ENCODE data around the gene MSI2.

MSI2 gene

DNA sequence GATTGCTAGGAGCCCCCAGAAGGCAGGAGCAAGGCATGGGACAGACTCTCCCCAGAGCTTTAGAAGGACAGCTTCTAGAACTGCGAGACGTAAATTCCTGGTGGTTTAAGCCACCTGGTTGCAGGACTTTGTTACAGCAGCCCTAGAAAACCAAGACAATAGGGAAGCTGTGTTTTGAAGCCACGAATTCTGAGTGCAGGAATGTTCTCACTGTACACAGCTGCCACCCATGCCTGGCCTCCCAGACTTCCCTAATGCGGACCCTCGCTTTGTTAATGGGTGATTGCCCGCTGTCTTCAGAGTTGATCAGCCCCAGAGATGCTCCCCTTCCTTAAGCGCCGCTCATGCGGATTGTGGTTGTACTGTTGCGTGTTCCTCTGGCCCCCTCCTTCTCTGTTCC is 177.1 kb downstream of the MSI2 start:
- Histone ChIP-seq H3K4me1 (ENCODE audit: control insufficient read depth, insufficient read depth, low read length) (no peaks in the 10 kb centered on the region), H3K9ac (ENCODE audit: low read length) (no peak overlapping the region)

DNA sequence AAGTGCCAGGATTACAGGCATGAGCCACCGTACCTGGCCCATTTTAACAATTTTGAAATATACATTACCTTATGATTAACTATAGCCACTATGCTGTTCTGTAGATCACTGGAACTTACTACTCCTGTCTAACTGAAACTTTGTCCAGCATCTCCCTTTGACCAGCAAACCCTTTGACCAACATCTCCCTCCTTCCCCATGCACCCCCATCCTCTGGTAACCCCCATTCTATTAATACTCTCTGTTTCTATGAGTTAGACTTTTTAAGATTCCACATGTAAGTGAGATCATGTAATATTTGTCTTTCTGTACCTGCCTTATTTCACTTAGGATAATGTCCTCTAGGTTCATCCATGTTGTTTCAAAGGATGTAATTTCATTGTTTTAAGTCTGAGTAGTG is 178.0 kb downstream of the MSI2 start:
- Histone ChIP-seq H3K27me3 (ENCODE audit: control insufficient read depth, insufficient read depth, low read length) (no peaks in the 10 kb centered on the region), H3K27ac (ENCODE audit: low read depth, low read length) (no peak overlapping the region), H3K4me3 (ENCODE audit: low read length) (no peak overlapping the region), H3K36me3 (ENCODE audit: control insufficient read depth, insufficient read depth, low read length) (no peaks in the 10 kb centered on the region), H3K4me1 (ENCODE audit: control insufficient read depth, insufficient read depth, low read length) (no peaks in the 10 kb centered on the region), H3K9ac (ENCODE audit: low read length) (no peak overlapping the region)

More for the DNA sequence above, 177.1 kb downstream of the MSI2 start:
- no peak overlapping the region for H3K27ac ChIP-seq (ENCODE audit: low read depth, low read length)
- no peak overlapping the region for H3K4me3 ChIP-seq (ENCODE audit: low read length)
- no peaks in the 10 kb centered on the region for H3K36me3 ChIP-seq (ENCODE audit: control insufficient read depth, insufficient read depth, low read length)
- H3K27me3 ChIP-seq (ENCODE audit: control insufficient read depth, insufficient read depth, low read length) = no peaks in the 10 kb centered on the region

- H3K27me3 ChIP-seq (ENCODE audit: control insufficient read depth, insufficient read depth, low read length) = no peaks in the 10 kb centered on the region
- H3K36me3 ChIP-seq (ENCODE audit: control insufficient read depth, insufficient read depth, low read length) = no peaks in the 10 kb centered on the region
- no peak overlapping the region for H3K27ac ChIP-seq (ENCODE audit: low read depth, low read length)
- H3K9ac ChIP-seq (ENCODE audit: low read length) = no peak overlapping the region
- no peak overlapping the region for H3K4me3 ChIP-seq (ENCODE audit: low read length)
- H3K4me1 ChIP-seq (ENCODE audit: control insufficient read depth, insufficient read depth, low read length) = peaks cover 10% of the 10 kb centered on the region
Observed at GRCh38 chr17:57436565-57436964, 180.2 kb downstream of the MSI2 start.

- Histone ChIP-seq H3K27ac (ENCODE audit: low read depth, low read length) (no peak overlapping the region), H3K9ac (ENCODE audit: low read length) (no peak overlapping the region), H3K4me3 (ENCODE audit: low read length) (no peak overlapping the region), H3K36me3 (ENCODE audit: control insufficient read depth, insufficient read depth, low read length) (no peaks in the 10 kb centered on the region), H3K4me1 (ENCODE audit: control insufficient read depth, insufficient read depth, low read length) (peaks cover 10% of the 10 kb centered on the region), H3K27me3 (ENCODE audit: control insufficient read depth, insufficient read depth, low read length) (no peaks in the 10 kb centered on the region)
Observed at GRCh38 chr17:57438066-57438731, 181.9 kb downstream of the MSI2 start.

- no peaks in the 10 kb centered on the region for H3K36me3 ChIP-seq (ENCODE audit: control insufficient read depth, insufficient read depth, low read length)
- no peak overlapping the region for H3K9ac ChIP-seq (ENCODE audit: low read length)
- H3K4me1 ChIP-seq (ENCODE audit: control insufficient read depth, insufficient read depth, low read length) = peaks cover 10% of the 10 kb centered on the region
- H3K27ac ChIP-seq (ENCODE audit: low read depth, low read length) = no peak overlapping the region
- H3K4me3 ChIP-seq (ENCODE audit: low read length) = no peak overlapping the region
- no peaks in the 10 kb centered on the region for H3K27me3 ChIP-seq (ENCODE audit: control insufficient read depth, insufficient read depth, low read length)
Observed at GRCh38 chr17:57439651-57440050, 183.3 kb downstream of the MSI2 start.

DNA sequence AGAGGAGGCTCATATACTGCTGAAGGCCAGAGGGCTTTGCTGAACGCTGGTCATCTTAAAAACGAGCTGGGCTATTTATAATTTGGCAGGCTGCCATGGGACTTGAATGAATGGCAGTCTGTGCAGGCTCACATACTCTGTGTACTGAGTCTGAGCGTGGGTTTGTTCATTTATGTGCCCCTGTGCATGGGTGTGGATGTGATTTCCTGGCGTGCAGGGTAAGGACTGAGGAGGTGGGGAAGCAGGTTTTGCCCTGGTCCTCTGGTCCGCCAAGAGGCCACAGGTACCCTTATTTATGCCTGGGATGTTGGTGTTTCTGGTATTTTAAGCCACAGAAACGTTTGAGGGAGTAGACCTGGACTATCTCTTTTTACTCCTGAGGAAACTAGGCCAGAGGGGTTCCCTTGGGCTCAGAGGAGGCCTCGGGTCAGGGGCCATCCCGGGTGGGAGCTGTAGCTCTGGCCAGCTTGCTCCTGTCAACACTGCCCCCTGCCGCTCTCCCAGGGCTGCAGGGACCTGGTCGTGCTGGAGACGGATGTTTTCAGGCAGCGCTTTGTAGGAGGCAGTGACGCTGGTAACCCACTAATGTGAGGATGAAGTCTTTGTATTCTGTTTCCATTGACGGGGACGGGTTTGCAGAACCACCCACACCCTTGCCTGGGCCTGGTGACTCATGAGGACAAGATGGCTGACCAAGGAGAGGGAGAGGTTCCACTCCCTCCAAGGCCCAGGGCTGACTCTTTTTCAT is 184.4 kb downstream of the MSI2 start:
- peak overlapping the region; percentile 2 for H3K4me3 ChIP-seq (ENCODE audit: low read length)
- H3K4me1 ChIP-seq (ENCODE audit: control insufficient read depth, insufficient read depth, low read length) = peaks cover 10% of the 10 kb centered on the region
- no peaks in the 10 kb centered on the region for H3K27me3 ChIP-seq (ENCODE audit: control insufficient read depth, insufficient read depth, low read length)
- H3K36me3 ChIP-seq (ENCODE audit: control insufficient read depth, insufficient read depth, low read length) = no peaks in the 10 kb centered on the region
- no peak overlapping the region for H3K9ac ChIP-seq (ENCODE audit: low read length)
- H3K27ac ChIP-seq (ENCODE audit: low read depth, low read length) = no peak overlapping the region

GRCh38 chr17:57441270-57441600 is 184.9 kb downstream of the MSI2 start:
- H3K27me3 ChIP-seq (ENCODE audit: control insufficient read depth, insufficient read depth, low read length) = no peaks in the 10 kb centered on the region
- H3K4me1 ChIP-seq (ENCODE audit: control insufficient read depth, insufficient read depth, low read length) = peaks cover 10% of the 10 kb centered on the region
- H3K27ac ChIP-seq (ENCODE audit: low read depth, low read length) = no peak overlapping the region
- no peak overlapping the region for H3K4me3 ChIP-seq (ENCODE audit: low read length)
- no peak overlapping the region for H3K9ac ChIP-seq (ENCODE audit: low read length)
- H3K36me3 ChIP-seq (ENCODE audit: control insufficient read depth, insufficient read depth, low read length) = no peaks in the 10 kb centered on the region

DNA sequence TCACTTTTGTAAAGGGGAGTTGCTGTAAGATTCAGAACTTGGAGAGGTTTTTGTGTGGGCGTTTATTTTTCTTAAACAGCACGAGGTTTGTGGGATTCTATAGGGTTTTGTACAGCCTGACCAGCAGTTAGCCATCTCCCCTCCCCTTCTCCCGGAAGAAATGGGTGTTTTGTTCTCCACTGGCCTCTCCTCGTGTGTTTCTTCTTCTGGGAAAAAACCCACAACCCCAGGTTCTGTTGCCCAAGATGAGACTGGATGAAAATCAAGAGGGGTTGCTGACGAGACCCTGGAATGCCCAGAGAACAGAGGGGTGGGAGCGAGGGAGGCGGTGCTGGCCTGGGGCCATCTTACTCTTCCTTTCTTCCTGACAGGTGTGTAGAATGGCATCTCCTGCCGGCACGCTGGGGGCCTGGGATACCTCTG is 186.1 kb downstream of the MSI2 start:
- no peak overlapping the region for H3K9ac ChIP-seq (ENCODE audit: low read length)
- H3K27ac ChIP-seq (ENCODE audit: low read depth, low read length) = no peak overlapping the region
- H3K4me3 ChIP-seq (ENCODE audit: low read length) = no peak overlapping the region
- H3K27me3 ChIP-seq (ENCODE audit: control insufficient read depth, insufficient read depth, low read length) = no peaks in the 10 kb centered on the region
- peaks cover 10% of the 10 kb centered on the region for H3K4me1 ChIP-seq (ENCODE audit: control insufficient read depth, insufficient read depth, low read length)
- no peaks in the 10 kb centered on the region for H3K36me3 ChIP-seq (ENCODE audit: control insufficient read depth, insufficient read depth, low read length)

DNA sequence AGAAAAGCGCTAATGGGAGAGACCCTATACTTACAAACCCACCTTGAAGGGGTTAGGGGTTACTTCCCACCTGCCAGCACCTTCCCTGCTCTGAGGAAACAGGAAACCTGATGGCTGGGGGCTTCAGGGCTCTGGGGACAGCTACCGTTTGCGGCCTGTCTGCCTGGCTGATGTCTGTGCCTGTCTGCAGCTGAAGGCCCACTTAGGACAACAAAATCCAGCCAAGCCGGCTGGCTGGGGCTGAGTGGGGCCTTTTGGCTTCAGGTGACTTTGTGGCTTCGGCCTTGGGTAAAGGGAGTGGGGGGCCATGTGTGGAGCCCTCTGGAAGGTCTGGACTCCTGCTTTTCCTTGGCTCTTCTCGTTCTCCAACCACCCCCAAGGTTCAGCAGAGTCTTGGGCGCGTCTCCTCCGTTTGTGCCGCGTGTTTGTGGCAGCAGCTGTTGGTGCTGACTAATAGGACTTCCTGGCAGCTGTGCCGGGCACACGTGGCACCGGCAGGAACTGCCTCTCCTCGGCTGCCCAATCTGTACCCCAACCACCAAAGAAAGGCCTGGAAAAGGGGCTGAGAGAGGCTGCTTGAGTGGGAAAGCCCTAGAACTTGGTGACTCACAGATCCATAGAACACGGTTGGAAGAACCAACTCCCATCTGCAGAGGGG is 186.7 kb downstream of the MSI2 start:
- H3K9ac ChIP-seq (ENCODE audit: low read length) = no peak overlapping the region
- no peaks in the 10 kb centered on the region for H3K27me3 ChIP-seq (ENCODE audit: control insufficient read depth, insufficient read depth, low read length)
- H3K4me3 ChIP-seq (ENCODE audit: low read length) = no peak overlapping the region
- no peak overlapping the region for H3K27ac ChIP-seq (ENCODE audit: low read depth, low read length)
- H3K36me3 ChIP-seq (ENCODE audit: control insufficient read depth, insufficient read depth, low read length) = no peaks in the 10 kb centered on the region
- peaks cover 10% of the 10 kb centered on the region for H3K4me1 ChIP-seq (ENCODE audit: control insufficient read depth, insufficient read depth, low read length)

DNA sequence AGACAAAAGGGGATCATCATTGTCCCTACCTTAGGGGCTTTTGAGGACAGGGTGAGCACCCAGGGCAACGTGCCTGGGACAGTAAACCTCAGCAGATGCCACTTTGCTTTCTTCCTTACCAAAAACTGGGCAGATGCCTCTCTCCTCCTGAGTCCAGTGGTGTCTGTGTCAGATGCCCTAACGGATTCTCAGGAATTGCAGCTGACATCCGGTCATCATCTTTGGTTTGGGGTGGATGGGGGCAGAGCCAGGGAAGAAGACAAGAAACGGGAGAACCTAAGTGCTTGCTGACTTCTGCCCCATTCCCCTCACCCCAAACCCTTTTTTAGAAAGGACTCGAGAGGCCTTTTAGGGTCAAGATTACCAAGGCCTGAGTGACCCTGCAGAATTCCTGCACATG is 187.5 kb downstream of the MSI2 start:
- no peak overlapping the region for H3K9ac ChIP-seq (ENCODE audit: low read length)
- no peak overlapping the region for H3K4me3 ChIP-seq (ENCODE audit: low read length)
- peaks cover 10% of the 10 kb centered on the region for H3K4me1 ChIP-seq (ENCODE audit: control insufficient read depth, insufficient read depth, low read length)
- H3K27ac ChIP-seq (ENCODE audit: low read depth, low read length) = no peak overlapping the region
- no peaks in the 10 kb centered on the region for H3K27me3 ChIP-seq (ENCODE audit: control insufficient read depth, insufficient read depth, low read length)
- H3K36me3 ChIP-seq (ENCODE audit: control insufficient read depth, insufficient read depth, low read length) = no peaks in the 10 kb centered on the region

DNA sequence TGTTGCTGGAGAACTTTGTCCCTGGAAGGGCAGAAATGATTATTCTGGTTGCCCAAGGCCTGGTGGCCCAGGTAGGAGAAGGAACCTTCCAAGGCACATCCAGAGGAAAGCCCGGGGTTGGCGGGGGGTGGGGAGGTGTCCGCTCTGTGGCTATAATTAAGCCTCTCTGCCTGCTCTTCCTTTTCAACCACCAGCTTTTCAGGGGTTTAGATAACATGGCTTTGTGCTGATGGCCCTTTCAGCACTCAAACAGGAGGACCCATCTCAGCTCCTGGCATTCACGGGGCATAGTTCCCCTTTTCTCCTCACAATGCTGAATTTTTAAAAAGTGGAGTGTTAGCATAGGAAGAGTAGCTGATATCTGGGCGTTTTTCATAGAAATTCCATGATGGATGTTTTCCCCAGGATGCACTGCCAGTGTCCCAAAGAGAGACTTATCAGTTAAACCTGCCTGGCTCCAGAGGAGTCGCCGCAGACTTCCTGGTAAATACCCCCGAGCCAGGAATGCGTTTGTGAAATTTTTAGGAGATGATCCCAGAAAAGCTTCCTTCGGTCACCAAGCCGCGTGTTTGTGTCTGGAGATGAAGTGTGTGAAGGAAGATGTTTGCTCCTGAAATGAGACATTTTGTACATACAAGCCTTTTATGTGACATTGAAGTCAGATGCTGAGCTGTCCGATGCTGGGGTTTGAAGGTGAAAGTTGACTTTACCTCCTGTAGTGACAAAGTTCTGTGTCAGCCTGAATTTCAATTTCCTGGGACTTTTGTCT is 188.5 kb downstream of the MSI2 start:
- Histone ChIP-seq H3K36me3 (ENCODE audit: control insufficient read depth, insufficient read depth, low read length) (no peaks in the 10 kb centered on the region), H3K27me3 (ENCODE audit: control insufficient read depth, insufficient read depth, low read length) (no peaks in the 10 kb centered on the region), H3K9ac (ENCODE audit: low read length) (no peak overlapping the region), H3K4me1 (ENCODE audit: control insufficient read depth, insufficient read depth, low read length) (peaks cover 10% of the 10 kb centered on the region), H3K4me3 (ENCODE audit: low read length) (no peak overlapping the region), H3K27ac (ENCODE audit: low read depth, low read length) (no peak overlapping the region)

DNA sequence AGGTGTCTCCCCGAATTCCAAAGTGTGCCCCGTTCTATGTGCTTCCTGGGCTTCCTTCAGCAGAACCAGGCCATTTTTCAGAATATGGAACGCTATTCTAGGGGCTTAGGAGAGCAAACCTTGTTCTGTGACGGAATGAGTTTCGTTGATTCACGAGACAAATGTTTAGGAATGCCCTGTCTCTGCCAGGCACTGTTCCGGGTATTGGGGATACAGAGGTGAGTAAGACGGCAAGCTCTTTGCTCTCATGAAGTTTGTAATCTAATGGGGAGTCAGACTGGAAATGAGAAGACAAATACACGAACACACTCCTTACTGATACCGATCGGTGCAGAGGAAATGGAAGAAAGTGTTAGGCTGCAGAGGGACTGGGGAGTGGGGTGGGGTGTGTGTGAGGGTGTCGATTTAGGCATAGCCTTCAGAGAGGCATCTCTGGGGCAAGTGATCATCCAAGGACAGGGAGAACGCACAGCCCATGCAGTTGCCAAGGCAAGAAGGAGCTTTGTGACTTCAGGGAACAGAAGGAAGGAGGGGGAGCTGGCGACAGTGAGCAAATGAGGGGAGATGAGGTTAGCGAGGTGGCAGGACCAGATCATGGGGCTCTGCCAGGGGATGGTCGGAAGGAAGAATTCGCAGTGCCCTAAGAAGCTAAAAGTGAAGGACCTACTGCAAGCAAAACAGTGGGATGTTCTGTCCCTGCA is 189.6 kb downstream of the MSI2 start:
- no peaks in the 10 kb centered on the region for H3K36me3 ChIP-seq (ENCODE audit: control insufficient read depth, insufficient read depth, low read length)
- no peak overlapping the region for H3K4me3 ChIP-seq (ENCODE audit: low read length)
- H3K9ac ChIP-seq (ENCODE audit: low read length) = no peak overlapping the region
- no peak overlapping the region for H3K27ac ChIP-seq (ENCODE audit: low read depth, low read length)
- no peaks in the 10 kb centered on the region for H3K27me3 ChIP-seq (ENCODE audit: control insufficient read depth, insufficient read depth, low read length)
- peaks cover 2% of the 10 kb centered on the region for H3K4me1 ChIP-seq (ENCODE audit: control insufficient read depth, insufficient read depth, low read length)
